ENCODE measurements around the gene STARD13. TPM values are rescaled to one million over a fixed set of nuclear protein-coding genes. Genes with fewer than 3 reads are reported as not detected.

Gene STARD13, protein sequence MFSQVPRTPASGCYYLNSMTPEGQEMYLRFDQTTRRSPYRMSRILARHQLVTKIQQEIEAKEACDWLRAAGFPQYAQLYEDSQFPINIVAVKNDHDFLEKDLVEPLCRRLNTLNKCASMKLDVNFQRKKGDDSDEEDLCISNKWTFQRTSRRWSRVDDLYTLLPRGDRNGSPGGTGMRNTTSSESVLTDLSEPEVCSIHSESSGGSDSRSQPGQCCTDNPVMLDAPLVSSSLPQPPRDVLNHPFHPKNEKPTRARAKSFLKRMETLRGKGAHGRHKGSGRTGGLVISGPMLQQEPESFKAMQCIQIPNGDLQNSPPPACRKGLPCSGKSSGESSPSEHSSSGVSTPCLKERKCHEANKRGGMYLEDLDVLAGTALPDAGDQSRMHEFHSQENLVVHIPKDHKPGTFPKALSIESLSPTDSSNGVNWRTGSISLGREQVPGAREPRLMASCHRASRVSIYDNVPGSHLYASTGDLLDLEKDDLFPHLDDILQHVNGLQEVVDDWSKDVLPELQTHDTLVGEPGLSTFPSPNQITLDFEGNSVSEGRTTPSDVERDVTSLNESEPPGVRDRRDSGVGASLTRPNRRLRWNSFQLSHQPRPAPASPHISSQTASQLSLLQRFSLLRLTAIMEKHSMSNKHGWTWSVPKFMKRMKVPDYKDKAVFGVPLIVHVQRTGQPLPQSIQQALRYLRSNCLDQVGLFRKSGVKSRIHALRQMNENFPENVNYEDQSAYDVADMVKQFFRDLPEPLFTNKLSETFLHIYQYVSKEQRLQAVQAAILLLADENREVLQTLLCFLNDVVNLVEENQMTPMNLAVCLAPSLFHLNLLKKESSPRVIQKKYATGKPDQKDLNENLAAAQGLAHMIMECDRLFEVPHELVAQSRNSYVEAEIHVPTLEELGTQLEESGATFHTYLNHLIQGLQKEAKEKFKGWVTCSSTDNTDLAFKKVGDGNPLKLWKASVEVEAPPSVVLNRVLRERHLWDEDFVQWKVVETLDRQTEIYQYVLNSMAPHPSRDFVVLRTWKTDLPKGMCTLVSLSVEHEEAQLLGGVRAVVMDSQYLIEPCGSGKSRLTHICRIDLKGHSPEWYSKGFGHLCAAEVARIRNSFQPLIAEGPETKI
- total RNA-seq (2014; rRNA removed; shearing (Covaris generic)): 1.6 and 1.8 TPM in 2 replicates

DNA sequence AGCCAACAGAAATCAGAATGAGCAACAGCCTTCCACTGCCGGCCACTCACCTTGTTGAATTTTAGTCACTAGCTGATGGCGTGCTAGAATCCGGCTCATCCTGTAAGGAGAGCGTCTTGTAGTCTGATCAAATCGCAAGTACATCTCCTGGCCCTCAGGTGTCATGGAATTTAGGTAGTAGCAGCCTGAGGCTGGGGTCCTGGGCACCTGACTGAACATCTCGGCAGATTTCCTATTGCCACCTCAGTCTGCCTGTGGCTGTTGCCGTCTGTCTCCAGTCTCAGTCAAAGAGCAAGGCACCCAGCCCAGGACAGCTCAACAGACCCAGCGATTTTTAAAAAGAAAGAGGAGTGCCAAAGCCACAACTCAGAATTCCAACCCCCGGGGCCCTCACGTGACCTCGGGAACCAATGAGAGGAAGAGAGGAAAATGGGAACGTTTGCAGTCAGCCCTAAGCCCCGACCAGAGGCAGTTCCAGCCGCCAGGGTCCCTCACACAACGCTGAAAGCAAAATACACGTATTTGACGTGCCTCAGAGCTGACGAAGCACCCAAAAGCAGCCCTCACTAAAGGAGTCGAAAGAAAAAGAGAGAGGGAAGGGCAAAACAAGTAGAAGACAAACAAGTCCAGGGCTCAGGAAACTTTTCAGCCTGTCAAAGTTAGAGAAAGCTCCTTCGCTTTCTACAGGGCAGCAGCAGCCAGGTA is at the start of gene STARD13:
TSS of gene STARD13 (minus strand) at position 336 of the 705 bp plus-strand sequence. CDS start at position 219, 117 bp downstream.
- peak; percentile 87 for DNase-seq (ENCODE audit: low spot score)

DNA sequence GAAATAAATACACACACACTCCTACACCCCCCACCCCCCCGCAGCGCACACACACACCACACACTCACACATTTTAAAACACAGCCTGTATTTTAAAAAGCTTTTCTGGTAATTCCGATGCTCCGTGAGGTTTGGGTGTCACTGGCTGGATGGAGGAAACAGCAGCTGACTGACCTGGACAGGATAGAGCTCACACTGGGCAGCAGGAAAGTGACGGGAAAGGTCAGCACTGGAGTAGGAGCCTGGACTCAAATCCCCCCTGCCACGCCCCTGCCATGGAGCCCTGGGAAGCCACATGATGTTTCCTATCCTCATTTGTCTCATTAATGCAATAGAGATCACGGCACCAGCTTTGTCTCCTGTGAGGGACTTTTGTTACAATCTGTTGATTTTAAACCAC is 49.3 kb upstream of the STARD13 start:
- DNase-seq (ENCODE audit: low spot score): no peak

DNA sequence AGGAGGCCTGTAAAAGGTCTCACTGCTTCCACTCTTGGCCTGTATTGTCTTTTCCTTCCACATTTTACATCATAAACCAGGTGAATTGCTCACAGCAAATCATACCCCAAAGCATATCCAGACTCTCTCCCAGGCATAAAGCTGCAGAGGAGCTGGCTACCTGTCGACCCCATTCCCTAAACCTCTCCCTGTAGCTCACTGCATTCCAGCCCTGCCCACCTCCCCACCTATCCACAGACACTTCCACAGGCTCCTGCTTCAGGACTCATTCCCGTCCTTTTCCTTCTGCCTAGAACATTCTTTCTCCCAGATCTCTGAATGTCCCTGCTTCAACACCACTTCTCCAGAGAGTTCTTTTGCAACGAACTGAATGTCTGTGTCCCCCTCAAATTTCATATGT is 46.4 kb upstream of the STARD13 start:
- DNase-seq (ENCODE audit: low spot score): no peak

DNA sequence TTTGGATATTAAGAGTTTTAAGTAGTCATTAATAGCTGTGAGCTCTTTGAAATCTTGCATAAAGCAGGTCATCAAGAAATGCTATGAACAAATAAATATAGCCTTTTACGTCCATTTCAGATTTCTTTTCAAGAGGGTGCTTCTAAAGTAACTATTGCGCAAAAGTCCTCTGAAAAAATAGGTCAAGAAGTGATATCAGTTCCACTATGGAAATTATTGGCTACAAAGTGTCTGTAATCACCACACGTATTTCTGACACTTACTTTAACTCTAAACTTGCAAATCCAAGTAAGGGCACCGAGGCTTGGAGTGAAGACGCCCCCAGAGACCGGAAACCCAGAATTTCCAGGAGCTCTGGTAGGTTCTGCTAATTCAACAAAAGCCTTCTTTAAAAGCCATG is 44.9 kb upstream of the STARD13 start:
- DNase-seq (ENCODE audit: low spot score): no peak

DNA sequence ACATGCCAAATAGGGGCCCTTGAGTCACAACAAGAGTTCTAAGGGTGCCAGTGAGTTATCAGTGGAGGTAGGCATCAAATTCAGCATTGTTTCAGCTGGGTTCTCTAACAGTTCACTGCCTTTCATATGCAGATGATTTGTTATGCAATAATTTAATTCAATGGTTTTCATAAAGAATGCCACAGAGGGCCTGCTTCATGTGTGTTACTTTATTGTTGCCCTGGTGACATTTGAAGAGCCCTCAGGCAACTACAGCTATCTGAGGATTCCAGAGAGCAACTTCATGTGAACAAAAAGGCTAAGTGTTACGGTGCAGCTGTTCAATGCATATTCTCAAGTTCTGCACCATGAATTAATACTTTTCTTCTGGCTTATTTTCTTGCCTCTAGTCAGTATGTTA is 43.1 kb upstream of the STARD13 start:
- DNase-seq (ENCODE audit: low spot score): no peak

DNA sequence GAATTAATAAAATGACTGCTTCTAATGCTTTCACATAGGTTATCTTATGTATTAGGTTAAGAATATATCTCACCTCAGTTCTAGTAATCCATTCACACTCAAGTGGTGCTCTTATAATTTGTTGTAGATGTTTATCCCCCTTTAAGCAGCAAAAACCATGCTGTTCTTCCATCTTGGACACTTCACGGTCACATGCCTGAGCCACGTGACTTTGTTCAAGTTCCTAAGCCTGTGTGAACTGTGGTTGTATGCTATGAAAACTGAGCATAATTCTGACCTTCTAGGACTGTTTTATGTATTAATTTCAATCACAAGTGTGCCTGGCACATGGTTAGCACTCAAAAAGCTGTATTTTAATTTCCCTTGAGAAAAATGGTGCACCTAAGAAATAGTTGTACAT is 41.2 kb upstream of the STARD13 start:
- DNase-seq (ENCODE audit: low spot score): no peak

DNA sequence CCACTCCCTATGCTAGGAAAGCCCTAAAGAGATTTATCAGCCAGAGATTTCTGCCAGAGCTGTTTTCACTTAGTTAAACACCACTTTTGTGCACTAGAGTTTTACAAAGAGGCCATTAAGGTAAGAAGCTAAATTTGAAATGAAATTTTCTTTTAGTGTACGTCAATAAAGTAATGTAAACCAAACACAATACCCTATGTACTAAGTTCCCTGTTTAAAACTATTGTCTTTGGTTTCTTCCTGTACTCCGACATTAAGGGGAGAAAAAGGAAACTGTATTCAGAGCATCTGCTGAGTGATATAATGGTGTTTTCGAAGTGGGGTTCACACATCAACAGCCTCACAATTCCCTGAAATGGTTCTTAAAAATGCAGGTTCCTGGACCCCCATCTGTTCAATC is 40.7 kb upstream of the STARD13 start:
- no peak for DNase-seq (ENCODE audit: low spot score)

DNA sequence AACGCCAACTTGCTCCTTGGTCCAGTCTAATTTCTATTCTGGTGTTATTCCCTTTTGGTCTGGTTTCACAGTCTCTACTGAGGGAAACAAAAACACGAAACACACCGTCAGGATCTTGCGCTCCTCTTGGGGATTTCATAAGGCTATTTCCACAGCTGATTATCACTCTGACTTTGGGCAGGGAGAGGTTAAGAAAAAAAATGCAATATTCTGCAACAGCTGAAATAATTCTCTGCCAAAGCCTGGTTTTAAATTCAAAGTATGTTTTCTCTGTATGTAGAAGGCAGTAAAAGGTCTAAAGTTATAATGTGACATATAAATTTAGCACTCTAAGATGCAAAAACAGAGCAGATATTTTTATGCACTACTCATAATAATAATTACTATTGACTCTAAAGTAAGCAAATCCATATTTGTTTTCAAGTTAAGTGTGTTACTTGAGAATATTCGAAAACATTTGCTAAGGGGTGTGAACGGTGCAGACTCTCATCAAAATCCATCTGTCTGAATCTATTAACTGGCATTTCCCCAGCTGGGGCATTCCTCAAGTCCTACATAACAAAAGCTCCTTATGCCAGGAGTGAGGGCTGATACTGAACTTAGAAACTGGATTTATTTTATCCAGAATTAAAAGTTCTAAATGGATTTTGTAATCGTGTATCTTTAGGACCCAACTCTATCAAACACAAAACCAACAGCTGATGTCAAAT is 38.4 kb upstream of the STARD13 start:
- no peak for DNase-seq (ENCODE audit: low spot score)

DNA sequence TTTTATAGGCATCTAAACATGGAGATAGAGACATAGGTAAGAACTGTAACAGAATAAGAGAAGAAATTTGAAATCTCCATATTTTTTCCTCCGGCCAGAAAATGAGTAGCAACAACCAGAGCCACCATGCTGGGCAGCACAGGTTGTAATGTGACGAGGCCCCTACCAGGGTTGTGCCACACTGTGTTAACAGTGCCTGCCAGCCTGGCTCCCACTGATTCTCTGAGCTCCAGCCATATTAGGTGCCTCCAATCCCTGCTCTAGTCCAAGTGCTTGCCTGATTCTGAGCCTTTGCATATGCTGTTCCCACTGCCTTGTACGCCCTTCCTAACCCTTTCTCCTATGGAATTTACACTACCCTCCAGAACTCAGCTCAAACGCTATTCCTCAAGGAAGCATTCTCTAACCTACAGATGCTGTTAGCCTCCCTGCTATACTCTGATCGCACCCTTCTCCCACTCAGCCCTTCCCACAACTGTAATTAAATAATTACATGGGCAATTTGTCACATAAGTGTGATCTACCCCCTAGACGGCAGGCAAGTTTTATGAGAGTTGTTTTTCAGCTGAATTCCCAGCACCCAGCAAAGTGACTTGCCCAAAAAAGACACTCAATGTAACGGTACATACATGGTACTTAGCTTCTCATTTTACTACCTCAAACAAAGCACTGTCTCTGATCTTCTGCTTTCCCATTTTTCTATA is 37.6 kb upstream of the STARD13 start:
- DNase-seq (ENCODE audit: low spot score): no peak

DNA sequence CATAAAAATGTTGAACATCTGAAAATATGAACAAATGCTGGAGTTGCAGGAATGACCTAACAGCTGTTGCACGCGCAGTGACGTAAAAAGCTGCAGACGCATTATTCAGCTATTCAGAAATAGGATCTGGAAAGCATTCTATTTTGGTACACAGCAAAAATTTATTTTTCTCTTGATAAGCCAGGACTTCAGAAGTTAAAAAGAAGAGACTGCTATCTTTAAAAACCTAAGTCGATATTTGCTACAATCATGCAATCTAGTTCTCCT is 36.9 kb upstream of the STARD13 start:
- DNase-seq (ENCODE audit: low spot score): no peak

DNA sequence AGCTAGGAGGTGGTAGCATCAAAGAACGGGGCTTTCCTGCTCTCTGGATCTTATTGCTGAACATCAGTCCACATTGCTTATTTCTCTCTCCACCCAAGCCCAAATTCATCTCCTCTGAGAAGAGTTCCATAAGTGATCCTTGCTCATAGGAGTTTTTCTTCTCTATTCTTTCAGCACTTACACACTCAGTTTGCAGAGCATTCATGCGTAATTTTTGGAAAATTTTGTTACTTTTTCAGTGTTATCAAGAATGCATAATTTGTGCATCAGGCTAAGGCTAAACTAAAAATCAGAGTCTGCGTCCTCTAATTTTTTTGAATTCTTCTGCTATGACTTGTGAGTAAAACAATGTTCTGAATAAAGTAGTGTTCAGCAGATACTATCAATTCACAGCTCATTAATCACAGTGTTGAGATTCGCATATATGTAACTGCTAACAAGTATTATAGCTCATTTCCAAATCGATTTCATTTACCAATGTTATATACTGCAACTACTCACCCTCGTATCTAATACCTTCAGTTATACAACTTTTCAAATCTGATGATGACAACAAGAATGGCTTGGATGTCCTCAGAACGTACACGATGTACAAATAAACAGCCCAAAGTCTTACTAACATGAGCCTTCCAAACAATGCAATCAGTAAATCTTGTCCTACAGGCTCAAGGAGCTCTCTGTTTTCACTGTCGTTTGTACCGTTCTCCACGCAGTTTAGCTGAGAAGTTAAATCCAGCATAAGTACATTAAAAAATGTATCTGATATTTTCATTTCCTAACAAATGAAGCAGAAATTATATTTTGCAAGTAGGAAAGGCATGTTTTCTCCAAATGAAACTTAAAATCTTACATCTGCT is 36.4 kb upstream of the STARD13 start:
- DNase-seq (ENCODE audit: low spot score): no peak

DNA sequence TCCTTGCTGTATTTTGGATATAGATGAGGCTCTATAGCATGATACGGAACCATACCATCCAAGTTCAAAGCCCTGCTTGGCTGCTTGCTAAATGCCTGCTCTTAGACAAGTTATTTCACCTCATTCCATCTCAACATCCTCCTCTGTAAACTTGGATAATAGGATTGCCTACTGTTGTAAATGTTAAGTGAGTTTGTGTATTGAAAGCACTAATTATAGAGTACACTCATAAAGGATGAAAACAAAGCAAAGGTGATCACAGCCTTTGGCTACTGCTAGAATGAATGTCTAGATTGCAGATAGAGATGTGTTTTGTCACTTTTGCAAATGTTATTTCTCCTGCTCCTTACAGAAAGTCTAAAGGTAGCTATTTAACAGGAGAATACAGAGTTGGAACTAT is 34.3 kb upstream of the STARD13 start:
- DNase-seq (ENCODE audit: low spot score): no peak

DNA sequence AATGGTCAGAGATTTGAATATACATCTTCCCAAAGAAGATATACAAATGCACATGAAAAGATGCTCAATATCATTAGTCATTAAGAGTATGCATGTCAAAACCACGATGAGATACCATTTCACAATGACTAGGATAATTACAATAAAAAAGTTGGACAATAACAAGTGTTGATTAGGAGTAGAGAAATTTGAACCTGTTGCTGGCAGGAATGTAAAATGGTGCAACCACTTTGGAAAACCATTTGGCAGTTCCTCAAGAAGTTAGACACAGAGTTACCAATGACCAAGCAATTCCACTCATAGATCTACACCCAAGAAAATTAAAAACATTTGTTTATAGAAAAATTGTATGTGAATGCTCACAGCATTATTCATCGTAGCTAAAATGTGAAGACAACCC is 33.2 kb upstream of the STARD13 start:
- no peak for DNase-seq (ENCODE audit: low spot score)

DNA sequence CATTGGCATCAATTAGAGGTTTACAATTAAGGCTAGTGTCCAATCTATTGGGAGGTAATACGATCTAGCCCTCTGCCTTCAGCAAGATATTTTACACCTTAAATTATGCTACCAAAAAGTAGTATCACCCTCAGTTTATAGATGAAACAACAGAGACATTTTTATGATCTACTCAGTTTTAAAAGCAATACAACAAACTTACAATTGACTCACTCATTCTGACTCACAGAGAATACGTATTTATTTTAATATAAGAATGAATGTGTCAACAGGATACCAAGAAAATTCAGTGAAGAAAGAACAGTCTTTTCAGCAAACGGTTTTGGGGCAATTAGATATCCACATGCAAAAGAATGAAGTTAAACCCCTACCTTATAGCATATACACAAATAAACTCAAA is 32.5 kb upstream of the STARD13 start:
- no peak for DNase-seq (ENCODE audit: low spot score)

DNA sequence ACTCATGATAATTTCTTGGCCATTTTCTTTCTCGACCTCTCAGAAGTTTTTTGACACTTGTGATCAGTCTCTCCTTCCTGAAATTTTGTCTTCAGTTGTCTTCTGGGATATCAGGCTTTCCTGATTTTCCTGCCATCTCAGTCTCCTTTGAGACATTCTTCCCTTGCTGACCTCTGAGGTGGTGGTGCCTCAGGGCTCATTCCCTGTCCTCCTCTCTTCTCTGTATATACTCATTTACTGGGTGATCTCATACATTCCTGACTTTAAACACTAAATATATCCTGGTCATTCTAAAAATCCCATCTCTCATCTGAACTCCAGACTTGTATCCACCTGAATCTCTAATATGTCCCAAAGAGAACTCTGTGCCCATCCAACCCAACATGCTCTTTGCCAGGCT is 31.3 kb upstream of the STARD13 start:
- no peak for DNase-seq (ENCODE audit: low spot score)

DNA sequence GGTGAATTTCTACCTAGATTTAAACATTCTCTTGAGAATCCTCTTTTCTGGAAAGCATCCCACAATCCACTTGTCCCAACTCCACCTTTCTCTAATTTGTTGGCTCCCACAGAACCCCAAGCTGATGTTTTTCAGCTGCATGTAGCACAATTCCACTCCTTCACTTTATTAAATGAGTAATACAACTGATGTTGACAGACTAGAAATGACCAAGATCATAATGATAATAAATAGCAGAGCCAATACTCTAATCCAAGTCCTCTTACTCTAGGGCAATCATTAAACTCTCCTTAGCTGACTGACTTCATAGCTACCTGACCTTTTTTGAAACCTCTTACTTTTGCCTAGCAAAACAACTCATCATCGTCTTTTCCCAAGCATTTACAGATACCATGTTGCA is 27.9 kb upstream of the STARD13 start:
- no peak for DNase-seq (ENCODE audit: low spot score)

DNA sequence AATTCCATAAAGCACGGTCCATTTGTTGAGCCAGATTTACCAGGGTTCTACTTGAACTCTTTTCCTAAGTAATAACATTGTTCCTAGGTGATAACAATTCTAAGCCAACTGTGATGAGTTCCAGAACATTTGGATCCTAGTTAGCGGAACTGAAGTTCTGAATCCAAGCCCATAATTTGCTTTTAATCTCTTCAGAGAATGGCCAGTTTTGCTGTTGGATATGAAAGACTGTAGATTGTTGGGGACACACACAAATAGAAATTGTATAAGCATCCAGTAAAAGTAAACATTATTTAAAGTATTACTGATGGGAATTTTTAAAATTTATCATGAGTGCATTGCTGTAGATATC is 27.3 kb upstream of the STARD13 start:
- DNase-seq (ENCODE audit: low spot score): no peak

DNA sequence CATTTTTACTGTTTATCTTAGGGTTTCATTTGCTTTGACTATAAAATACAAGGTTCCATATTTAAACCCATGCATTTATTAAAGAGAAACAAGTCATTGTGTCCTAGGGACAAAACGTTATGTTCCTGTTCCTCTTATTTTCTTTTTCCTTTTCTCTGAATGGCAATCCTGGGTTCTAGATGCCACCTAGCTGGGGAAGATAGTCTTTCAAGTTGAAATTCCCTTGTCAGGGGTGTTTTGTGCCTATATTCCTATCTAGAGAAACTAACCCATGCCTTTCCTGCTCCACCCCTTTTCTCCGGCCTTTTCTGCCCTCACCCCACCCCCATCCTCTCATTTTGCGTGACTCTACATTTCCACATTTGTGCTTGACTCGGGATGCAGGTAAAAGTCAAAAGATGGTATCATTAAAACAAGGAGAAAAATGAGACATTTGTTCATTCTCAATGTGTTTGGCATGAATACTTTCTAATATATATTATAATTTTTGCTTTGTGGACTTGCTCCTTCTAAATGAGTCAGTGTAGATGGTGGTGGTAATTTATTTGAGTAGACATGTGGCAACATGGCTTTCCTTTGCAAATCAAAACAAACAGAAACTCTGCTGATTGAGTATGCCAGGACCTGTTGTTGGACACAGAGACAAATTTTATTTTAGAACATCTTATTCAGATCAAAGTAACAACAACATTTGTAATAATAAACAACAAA is 26.8 kb upstream of the STARD13 start:
- no peak for DNase-seq (ENCODE audit: low spot score)

DNA sequence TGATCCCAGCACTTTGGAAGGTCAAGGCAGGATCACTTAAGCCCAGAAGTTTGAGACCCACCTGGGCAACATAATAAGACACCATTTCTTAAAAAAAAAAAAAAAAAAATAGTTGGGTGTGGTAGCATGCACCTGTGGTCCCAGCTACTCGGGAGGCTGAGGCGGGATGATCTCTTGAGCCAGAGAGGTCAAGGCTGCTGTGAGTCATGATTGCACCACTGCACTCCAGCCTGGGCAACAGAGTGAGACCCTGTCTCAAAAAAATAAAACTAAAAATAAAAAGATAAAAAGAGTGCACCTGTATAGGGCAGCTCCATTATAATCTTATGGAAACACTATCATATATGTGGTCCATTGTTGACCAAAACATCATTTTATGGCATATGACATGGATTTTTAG is 25.5 kb upstream of the STARD13 start:
- no peak for DNase-seq (ENCODE audit: low spot score)

Data from H4 (cell line).